ENCODE measurements around the gene SALL4.
"Not testable (repeated sequence)": the region's sequence is repeated elsewhere in the genome, so short reads cannot be mapped to it uniquely, and the experiment has no call there.

Gene SALL4

GRCh38 chr20:51738877-51739447 lies 63.4 kb downstream of the SALL4 start:
- Histone ChIP-seq H2AK5ac (ENCODE audit: low read length) (no peak overlapping the region), H3K18ac (ENCODE audit: low read length) (no peak overlapping the region), H3K79me2 (ENCODE audit: control insufficient read depth, insufficient read depth, low read length) (no peaks in the 10 kb centered on the region), H3K23ac (ENCODE audit: low read length) (no peak overlapping the region), H3K27me3 (ENCODE audit: insufficient read depth, low read length, poor library complexity) (no peaks in the 10 kb centered on the region), H4K5ac (ENCODE audit: low read length) (no peak overlapping the region), H3K4me2 (ENCODE audit: low read length) (no peak overlapping the region), H2BK15ac (replicated peaks; ENCODE audit: low read depth) (no peak overlapping the region), H2BK120ac (ENCODE audit: low read depth, low read length) (no peak overlapping the region), H3K79me1 (ENCODE audit: low read length) (no peaks in the 10 kb centered on the region), H3K36me3 (ENCODE audit: control insufficient read depth, insufficient read depth, low read length) (no peaks in the 10 kb centered on the region), H3K4me3 (ENCODE audit: low read length) (no peak overlapping the region), H2BK5ac (ENCODE audit: low read length) (no peak overlapping the region), H3K4me1 (ENCODE audit: control insufficient read depth, low read depth, low read length) (no peaks in the 10 kb centered on the region), H3K4ac (ENCODE audit: low read depth, low read length) (no peak overlapping the region), H3K27ac (ENCODE audit: low read depth, low read length) (no peak overlapping the region), H4K8ac (ENCODE audit: low read depth, low read length) (no peak overlapping the region), H3K56ac (ENCODE audit: low read length) (no peak overlapping the region), H3K9ac (ENCODE audit: low read length) (no peak overlapping the region)
- WGBS (ENCODE audit: extremely low coverage, insufficient coverage, low lambda C conversion rate), result no CpG with 5 or more reads among the region's 12 CpGs
- no peak for DNase-seq

- H3K4me3 ChIP-seq (ENCODE audit: low read length); H3K27me3 ChIP-seq (ENCODE audit: insufficient read depth, low read length, poor library complexity); H3K79me2 ChIP-seq (ENCODE audit: control insufficient read depth, insufficient read depth, low read length); H3K79me1 ChIP-seq (ENCODE audit: low read length); H3K27ac ChIP-seq (ENCODE audit: low read depth, low read length); H4K8ac ChIP-seq (ENCODE audit: low read depth, low read length); H2AK5ac ChIP-seq (ENCODE audit: low read length); H2BK120ac ChIP-seq (ENCODE audit: low read depth, low read length); H4K5ac ChIP-seq (ENCODE audit: low read length); H3K23ac ChIP-seq (ENCODE audit: low read length); H2BK15ac ChIP-seq (replicated peaks; ENCODE audit: low read depth); H3K4ac ChIP-seq (ENCODE audit: low read depth, low read length); H3K4me1 ChIP-seq (ENCODE audit: control insufficient read depth, low read depth, low read length); H3K18ac ChIP-seq (ENCODE audit: low read length); H3K36me3 ChIP-seq (ENCODE audit: control insufficient read depth, insufficient read depth, low read length); H3K4me2 ChIP-seq (ENCODE audit: low read length); DNase-seq; H2BK5ac ChIP-seq (ENCODE audit: low read length); H3K9ac ChIP-seq (ENCODE audit: low read length); H3K56ac ChIP-seq (ENCODE audit: low read length): not testable (repeated sequence)
- no CpG with 5 or more reads among the region's 15 CpGs for WGBS (ENCODE audit: extremely low coverage, insufficient coverage, low lambda C conversion rate)
Measured at GRCh38 chr20:51738261-51738660, 64.1 kb downstream of the SALL4 start.

DNA sequence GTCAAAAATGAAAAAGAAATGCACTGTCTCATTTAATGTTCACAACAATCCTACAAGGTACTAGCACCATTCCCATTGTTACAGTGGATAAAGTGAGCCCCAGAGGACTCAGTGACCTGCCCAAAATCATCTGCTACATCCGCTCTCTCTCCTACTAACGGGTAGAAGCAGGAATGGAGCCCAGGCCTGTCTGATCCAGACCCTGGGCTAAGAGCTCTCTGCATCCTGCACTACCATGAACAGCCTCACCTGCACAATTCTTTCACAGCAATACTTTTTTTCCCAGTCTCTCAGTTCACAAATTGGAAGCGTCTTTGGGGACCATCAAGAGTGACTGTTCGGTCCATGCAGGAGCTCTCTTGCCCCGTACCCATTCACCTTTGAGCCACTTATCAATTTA lies 65.4 kb downstream of the SALL4 start:
- no peak for DNase-seq
- no peak overlapping the region for H2AK5ac ChIP-seq (ENCODE audit: low read length)
- no peak overlapping the region for H3K56ac ChIP-seq (ENCODE audit: low read length)
- H4K8ac ChIP-seq (ENCODE audit: low read depth, low read length), result no peak overlapping the region
- no peak overlapping the region for H3K4ac ChIP-seq (ENCODE audit: low read depth, low read length)
- H3K27ac ChIP-seq (ENCODE audit: low read depth, low read length), result no peak overlapping the region
- H3K4me2 ChIP-seq (ENCODE audit: low read length), result no peak overlapping the region
- no peaks in the 10 kb centered on the region for H3K27me3 ChIP-seq (ENCODE audit: insufficient read depth, low read length, poor library complexity)
- no CpG with 5 or more reads among the region's 5 CpGs for WGBS (ENCODE audit: extremely low coverage, insufficient coverage, low lambda C conversion rate)
- no peaks in the 10 kb centered on the region for H3K79me1 ChIP-seq (ENCODE audit: low read length)
- no peak overlapping the region for H3K23ac ChIP-seq (ENCODE audit: low read length)
- H3K79me2 ChIP-seq (ENCODE audit: control insufficient read depth, insufficient read depth, low read length), result no peaks in the 10 kb centered on the region
- no peak overlapping the region for H2BK120ac ChIP-seq (ENCODE audit: low read depth, low read length)
- H3K9ac ChIP-seq (ENCODE audit: low read length), result no peak overlapping the region
- H3K36me3 ChIP-seq (ENCODE audit: control insufficient read depth, insufficient read depth, low read length), result no peaks in the 10 kb centered on the region
- no peak overlapping the region for H4K5ac ChIP-seq (ENCODE audit: low read length)
- no peak overlapping the region for H3K18ac ChIP-seq (ENCODE audit: low read length)
- H2BK5ac ChIP-seq (ENCODE audit: low read length), result no peak overlapping the region
- no peak overlapping the region for H3K4me3 ChIP-seq (ENCODE audit: low read length)
- H2BK15ac ChIP-seq (replicated peaks; ENCODE audit: low read depth), result no peak overlapping the region
- H3K4me1 ChIP-seq (ENCODE audit: control insufficient read depth, low read depth, low read length), result no peaks in the 10 kb centered on the region

DNA sequence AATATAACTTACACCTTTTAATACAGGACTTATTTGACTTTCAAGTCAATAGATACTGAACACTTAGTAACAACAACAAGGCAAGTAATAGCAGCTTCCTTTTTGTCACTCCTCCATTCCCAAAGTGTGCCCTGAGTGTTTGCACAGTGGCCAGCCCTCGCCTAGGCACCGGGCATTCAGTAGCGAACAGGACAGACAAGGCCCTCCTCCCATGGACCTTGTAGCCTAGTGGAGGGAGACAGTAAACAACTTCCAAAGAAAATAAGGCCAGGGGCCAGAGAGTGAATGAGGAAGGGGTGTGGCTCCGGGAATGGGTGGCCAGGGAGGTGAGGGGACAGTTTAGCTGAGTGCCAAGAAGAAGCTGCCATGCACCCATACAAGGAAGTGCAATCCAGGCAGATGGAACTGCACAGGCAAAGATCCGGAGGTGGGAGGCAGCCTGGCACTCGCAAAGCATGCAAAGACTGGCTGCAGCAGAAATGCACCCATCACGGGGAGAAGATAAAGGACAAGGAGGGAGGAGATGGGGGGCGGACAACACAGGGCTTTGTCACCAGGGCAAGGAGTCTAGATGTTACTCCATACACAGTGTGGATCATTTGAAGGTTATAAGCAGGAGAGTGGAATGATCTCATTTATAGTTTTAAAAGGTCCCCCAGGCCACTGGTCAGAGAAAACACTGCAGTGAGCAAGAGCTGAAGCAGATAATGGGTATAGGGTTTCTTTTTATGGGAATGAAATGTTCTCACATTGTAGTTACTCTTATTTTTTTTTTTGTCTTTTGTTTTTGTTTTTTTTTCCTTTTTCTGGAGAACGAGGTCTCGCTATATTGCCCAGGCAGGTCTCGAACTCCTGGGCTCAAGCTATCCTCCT lies 66.4 kb downstream of the SALL4 start:
- Histone ChIP-seq H2BK15ac (replicated peaks; ENCODE audit: low read depth) (no peak overlapping the region), H2BK120ac (ENCODE audit: low read depth, low read length) (no peak overlapping the region), H3K79me2 (ENCODE audit: control insufficient read depth, insufficient read depth, low read length) (no peaks in the 10 kb centered on the region), H3K18ac (ENCODE audit: low read length) (no peak overlapping the region), H3K56ac (ENCODE audit: low read length) (no peak overlapping the region), H3K4ac (ENCODE audit: low read depth, low read length) (no peak overlapping the region), H3K79me1 (ENCODE audit: low read length) (no peaks in the 10 kb centered on the region), H3K4me3 (ENCODE audit: low read length) (no peak overlapping the region), H3K9ac (ENCODE audit: low read length) (no peak overlapping the region), H3K27me3 (ENCODE audit: insufficient read depth, low read length, poor library complexity) (no peaks in the 10 kb centered on the region), H4K8ac (ENCODE audit: low read depth, low read length) (no peak overlapping the region), H3K23ac (ENCODE audit: low read length) (no peak overlapping the region), H2BK5ac (ENCODE audit: low read length) (no peak overlapping the region), H2AK5ac (ENCODE audit: low read length) (no peak overlapping the region), H3K36me3 (ENCODE audit: control insufficient read depth, insufficient read depth, low read length) (no peaks in the 10 kb centered on the region), H4K5ac (ENCODE audit: low read length) (no peak overlapping the region), H3K4me2 (ENCODE audit: low read length) (no peak overlapping the region), H3K4me1 (ENCODE audit: control insufficient read depth, low read depth, low read length) (no peaks in the 10 kb centered on the region), H3K27ac (ENCODE audit: low read depth, low read length) (no peak overlapping the region)
- DNase-seq, result no peak
- WGBS (ENCODE audit: extremely low coverage, insufficient coverage, low lambda C conversion rate), result no CpG with 5 or more reads among the region's 11 CpGs

- no CpG with 5 or more reads among the region's 13 CpGs for WGBS (ENCODE audit: extremely low coverage, insufficient coverage, low lambda C conversion rate)
- H2BK5ac ChIP-seq (ENCODE audit: low read length), result no peak overlapping the region
- H2BK15ac ChIP-seq (replicated peaks; ENCODE audit: low read depth), result no peak overlapping the region
Measured at GRCh38 chr20:51734876-51735720, 67.2 kb downstream of the SALL4 start.

More at GRCh38 chr20:51734876-51735720, 67.2 kb downstream of the SALL4 start:
- Histone ChIP-seq H3K4me1 (ENCODE audit: control insufficient read depth, low read depth, low read length) (no peaks in the 10 kb centered on the region), H2BK120ac (ENCODE audit: low read depth, low read length) (no peak overlapping the region), H3K4me2 (ENCODE audit: low read length) (no peak overlapping the region), H3K79me1 (ENCODE audit: low read length) (no peaks in the 10 kb centered on the region), H3K27me3 (ENCODE audit: insufficient read depth, low read length, poor library complexity) (no peaks in the 10 kb centered on the region), H3K36me3 (ENCODE audit: control insufficient read depth, insufficient read depth, low read length) (no peaks in the 10 kb centered on the region), H4K8ac (ENCODE audit: low read depth, low read length) (no peak overlapping the region), H3K4me3 (ENCODE audit: low read length) (no peak overlapping the region), H3K56ac (ENCODE audit: low read length) (no peak overlapping the region), H3K4ac (ENCODE audit: low read depth, low read length) (no peak overlapping the region), H4K5ac (ENCODE audit: low read length) (no peak overlapping the region), H3K79me2 (ENCODE audit: control insufficient read depth, insufficient read depth, low read length) (no peaks in the 10 kb centered on the region), H2AK5ac (ENCODE audit: low read length) (no peak overlapping the region), H3K27ac (ENCODE audit: low read depth, low read length) (no peak overlapping the region), H3K18ac (ENCODE audit: low read length) (no peak overlapping the region), H3K9ac (ENCODE audit: low read length) (no peak overlapping the region), H3K23ac (ENCODE audit: low read length) (no peak overlapping the region)
- DNase-seq, result no peak
